ENCODE measurements around the gene RNF224.
A peak's percentile ranks its signal among the peaks of the same experiment; 100 is the strongest.

The RNF224 gene

DNA sequence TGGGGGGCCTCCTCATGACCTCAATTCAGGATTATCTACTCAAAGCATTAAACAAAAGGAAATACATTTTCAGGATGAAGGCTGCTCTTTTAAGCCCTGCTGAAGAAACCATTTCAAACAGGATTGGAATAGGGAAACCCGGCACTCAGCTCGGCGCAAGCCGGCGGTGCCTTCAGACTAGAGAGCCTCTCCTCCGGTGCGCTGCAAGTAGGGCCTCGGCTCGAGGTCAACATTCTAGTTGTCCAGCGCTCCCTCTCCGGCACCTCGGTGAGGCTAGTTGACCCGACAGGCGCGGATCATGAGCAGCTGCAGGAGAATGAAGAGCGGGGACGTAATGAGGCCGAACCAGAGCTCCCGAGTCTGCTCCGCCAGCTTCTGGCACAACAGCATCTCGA, 22.6 kb upstream of the RNF224 start:
- DNase-seq (ENCODE audit: extremely low read depth, insufficient read length): no peak
- TF ChIP-seq, protein P1, sequence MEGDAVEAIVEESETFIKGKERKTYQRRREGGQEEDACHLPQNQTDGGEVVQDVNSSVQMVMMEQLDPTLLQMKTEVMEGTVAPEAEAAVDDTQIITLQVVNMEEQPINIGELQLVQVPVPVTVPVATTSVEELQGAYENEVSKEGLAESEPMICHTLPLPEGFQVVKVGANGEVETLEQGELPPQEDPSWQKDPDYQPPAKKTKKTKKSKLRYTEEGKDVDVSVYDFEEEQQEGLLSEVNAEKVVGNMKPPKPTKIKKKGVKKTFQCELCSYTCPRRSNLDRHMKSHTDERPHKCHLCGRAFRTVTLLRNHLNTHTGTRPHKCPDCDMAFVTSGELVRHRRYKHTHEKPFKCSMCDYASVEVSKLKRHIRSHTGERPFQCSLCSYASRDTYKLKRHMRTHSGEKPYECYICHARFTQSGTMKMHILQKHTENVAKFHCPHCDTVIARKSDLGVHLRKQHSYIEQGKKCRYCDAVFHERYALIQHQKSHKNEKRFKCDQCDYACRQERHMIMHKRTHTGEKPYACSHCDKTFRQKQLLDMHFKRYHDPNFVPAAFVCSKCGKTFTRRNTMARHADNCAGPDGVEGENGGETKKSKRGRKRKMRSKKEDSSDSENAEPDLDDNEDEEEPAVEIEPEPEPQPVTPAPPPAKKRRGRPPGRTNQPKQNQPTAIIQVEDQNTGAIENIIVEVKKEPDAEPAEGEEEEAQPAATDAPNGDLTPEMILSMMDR (IDR thresholded peaks at IDR 0.05; ENCODE audit: insufficient read depth, low read length, poor library complexity, severe bottlenecking): no peak
- Histone ChIP-seq H3K36me3 (ENCODE audit: control insufficient read depth, insufficient read depth, low read length) (peaks cover 7% of the 10 kb centered on the region), H3K4me3 (replicated peaks; ENCODE audit: low read depth, low read length) (peak overlapping the region; percentile 91), H3K27me3 (replicated peaks; ENCODE audit: control insufficient read depth, insufficient read depth, low read length) (no peaks in the 10 kb centered on the region)

DNA sequence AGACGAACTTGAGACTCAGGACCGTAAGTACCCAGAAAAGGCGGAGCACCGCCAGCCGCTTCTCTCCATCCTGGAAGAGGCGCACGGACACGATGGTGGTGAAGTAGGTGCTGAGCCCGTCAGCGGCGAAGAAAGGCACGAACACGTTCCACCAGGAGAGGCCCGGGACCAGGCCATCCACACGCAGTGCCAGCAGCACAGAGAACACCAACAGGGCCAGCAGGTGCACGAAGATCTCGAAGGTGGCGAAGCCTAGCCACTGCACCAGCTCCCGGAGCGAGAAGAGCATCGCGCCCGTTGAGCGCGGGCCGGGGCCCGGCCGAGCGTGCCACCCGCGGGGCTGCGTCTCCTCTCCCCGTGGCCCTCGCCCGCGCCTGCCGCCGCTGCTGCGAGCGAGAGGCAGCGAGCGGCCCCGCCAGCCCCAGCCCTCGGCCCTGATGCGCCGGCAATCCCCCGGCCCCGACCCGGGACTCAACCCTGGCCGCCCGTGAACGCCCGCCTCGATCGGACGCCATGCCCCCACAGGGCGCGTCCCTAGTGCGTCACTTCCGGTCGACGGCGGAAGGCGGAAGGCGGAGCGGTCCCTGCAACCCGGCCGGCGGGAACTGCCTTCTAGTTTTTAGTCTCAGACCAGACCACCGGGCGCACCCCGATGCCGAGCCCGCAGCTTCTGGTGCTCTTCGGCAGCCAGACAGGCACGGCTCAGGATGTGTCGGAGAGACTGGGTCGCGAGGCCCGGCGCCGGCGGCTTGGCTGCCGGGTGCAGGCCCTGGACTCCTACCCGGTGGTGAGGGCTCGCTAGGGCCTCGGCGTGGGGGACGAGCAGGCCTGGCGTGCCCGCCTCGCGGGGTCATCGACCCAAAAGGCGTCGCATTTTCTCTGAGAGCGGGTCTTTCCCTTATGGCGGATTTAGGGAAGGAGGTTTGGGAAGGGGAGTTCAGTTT, 21.9 kb upstream of the RNF224 start, which contains the start of the genes NDOR1 and TMEM203:
NDOR1 (plus strand) TSS at position 575 of the 944 bp plus-strand sequence; CDS start at position 653, 78 bp downstream.
TMEM203 (minus strand) TSS at position 523 of the 944 bp plus-strand sequence; CDS start at position 289, 234 bp downstream.
- no peaks in the 10 kb centered on the region for H3K27me3 ChIP-seq (replicated peaks; ENCODE audit: control insufficient read depth, insufficient read depth, low read length)
- DNase-seq (ENCODE audit: extremely low read depth, insufficient read length): peak; percentile 89
- H3K4me3 ChIP-seq (replicated peaks; ENCODE audit: low read depth, low read length): peak within 1 kb of the TSS; percentile 91
- TF ChIP-seq, protein P1 (IDR thresholded peaks at IDR 0.05; ENCODE audit: insufficient read depth, low read length, poor library complexity, severe bottlenecking): no peak
- peaks cover 7% of the 10 kb centered on the region for H3K36me3 ChIP-seq (ENCODE audit: control insufficient read depth, insufficient read depth, low read length)

GRCh38 chr9:137206602-137207001, 20.7 kb upstream of the RNF224 start:
- Histone ChIP-seq H3K36me3 (ENCODE audit: control insufficient read depth, insufficient read depth, low read length) (peaks cover 7% of the 10 kb centered on the region), H3K27me3 (replicated peaks; ENCODE audit: control insufficient read depth, insufficient read depth, low read length) (no peaks in the 10 kb centered on the region), H3K4me3 (replicated peaks; ENCODE audit: low read depth, low read length) (peak overlapping the region; percentile 91)
- DNase-seq (ENCODE audit: extremely low read depth, insufficient read length): no peak
- TF ChIP-seq, protein P1 (IDR thresholded peaks at IDR 0.05; ENCODE audit: insufficient read depth, low read length, poor library complexity, severe bottlenecking): no peak

- DNase-seq (ENCODE audit: extremely low read depth, insufficient read length): no peak
- Histone ChIP-seq H3K36me3 (ENCODE audit: control insufficient read depth, insufficient read depth, low read length) (peaks cover 15% of the 10 kb centered on the region), H3K27me3 (replicated peaks; ENCODE audit: control insufficient read depth, insufficient read depth, low read length) (no peaks in the 10 kb centered on the region), H3K4me3 (replicated peaks; ENCODE audit: low read depth, low read length) (no peak overlapping the region)
- TF ChIP-seq, protein P1 (IDR thresholded peaks at IDR 0.05; ENCODE audit: insufficient read depth, low read length, poor library complexity, severe bottlenecking): no peak
Measured at GRCh38 chr9:137211532-137211931, 15.8 kb upstream of the RNF224 start.

DNA sequence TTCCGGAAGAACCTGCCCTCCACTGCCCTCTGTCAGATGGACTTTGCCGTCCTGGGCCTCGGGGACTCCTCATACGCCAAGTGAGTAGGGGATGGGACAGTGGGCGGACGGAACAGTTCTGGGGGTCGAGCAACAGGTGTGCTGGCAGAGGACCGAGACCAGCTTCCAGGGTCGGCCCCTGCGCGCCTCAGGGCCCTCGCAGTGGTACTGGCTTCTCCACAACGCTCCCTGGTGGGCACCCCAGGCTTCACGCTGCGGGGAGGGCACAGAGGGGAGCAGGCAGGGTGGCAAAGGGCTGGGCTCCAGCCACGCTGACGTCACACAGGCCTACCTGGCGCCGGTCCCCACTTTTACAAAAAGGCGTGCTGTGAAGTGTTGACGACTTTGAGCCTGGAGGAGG, 14.8 kb upstream of the RNF224 start:
- TF ChIP-seq, protein P1 (IDR thresholded peaks at IDR 0.05; ENCODE audit: insufficient read depth, low read length, poor library complexity, severe bottlenecking): no peak
- Histone ChIP-seq H3K36me3 (ENCODE audit: control insufficient read depth, insufficient read depth, low read length) (peaks cover 15% of the 10 kb centered on the region), H3K4me3 (replicated peaks; ENCODE audit: low read depth, low read length) (no peak overlapping the region), H3K27me3 (replicated peaks; ENCODE audit: control insufficient read depth, insufficient read depth, low read length) (no peaks in the 10 kb centered on the region)
- DNase-seq (ENCODE audit: extremely low read depth, insufficient read length): no peak
